Sigmoid colon (tissue), 4 donors: ENCODE results near the gene CNNM2.

ENCODE experiments used
- CTCF ChIP-seq, 4 experiments: fragments of 450-650 bp in 3 of 4; fragments of 200-600 bp in 1 of 4; IDR thresholded peaks; one replicate each; pipeline ENCODE4 v1.5.1; 2016 to 2019; ENCODE audit warnings: antibody characterized with exemption in 4 of 4, mild to moderate bottlenecking in 3 of 4, moderate library complexity in 2 of 4
- POLR2AphosphoS5 ChIP-seq, 4 donors: sonication (generic); formaldehyde crosslinking; IDR thresholded peaks; one replicate each; pipeline ENCODE4 v1.6.1; 2017; ENCODE audit warnings: antibody characterized with exemption in 4 of 4

GRCh38 chr10:103125323-103126267 lies 207.5 kb downstream of the CNNM2 start:
- TF ChIP-seq CTCF (IDR thresholded peaks at IDR 0.05) (no peak), POLR2AphosphoS5 (IDR thresholded peaks at IDR 0.05) (no peak)
